K562 (cell line): Measurements from ENCODE around the gene FAM180B. TPM values are rescaled to one million over a fixed set of nuclear protein-coding genes. Genes with fewer than 3 reads are reported as not detected.

Experiments used
- CHD2 ChIP-seq: IDR thresholded peaks from 2 replicates; pipeline ENCODE4 v1.6.1; 2011; ENCODE audit warnings: low read depth, low read length
- EGR1 ChIP-seq: fragments of 450-650 bp; conservative IDR thresholded peaks from 2 replicates; pipeline ENCODE4 v1.6.1; 2017; ENCODE audit warnings: mild to moderate bottlenecking
- HSF4 ChIP-seq: fragments of 250-450 bp; sonication (Bioruptor Pico); IDR thresholded peaks from 2 replicates; pipeline ENCODE4 v2.1.2; 2022; ENCODE audit warnings: mild to moderate bottlenecking, moderate library complexity, borderline replicate concordance
- MCM3 ChIP-seq: fragments of 450-650 bp; IDR thresholded peaks from 2 replicates; pipeline ENCODE4 v1.6.1; 2016
- NEUROD1 ChIP-seq: fragments of 150-350 bp; IDR thresholded peaks from 2 replicates; pipeline ENCODE4 v1.6.1; 2014; ENCODE audit warnings: borderline replicate concordance, low read length, low read depth; ENCODE audit not compliant: partially characterized antibody
- NFE2 ChIP-seq: IDR thresholded peaks from 2 replicates; pipeline ENCODE4 v1.6.1; 2014; ENCODE audit warnings: antibody characterized with exemption, low read depth
- SMAD1 ChIP-seq: fragments of 150-350 bp; IDR thresholded peaks from 2 replicates; pipeline ENCODE4 v1.6.1; 2014; ENCODE audit warnings: low read length, low read depth; ENCODE audit not compliant: partially characterized antibody
- SMARCA5 ChIP-seq: fragments of 450-650 bp; IDR thresholded peaks from 2 replicates; pipeline ENCODE4 v1.6.1; 2016
- SP1 ChIP-seq: sonication (generic); formaldehyde crosslinking; IDR thresholded peaks from 2 replicates; pipeline ENCODE4 v1.8.1; 2022; ENCODE audit warnings: mild to moderate bottlenecking, missing genetic modification reagents
- ZEB2 ChIP-seq: fragments of 450-650 bp; IDR thresholded peaks from 2 replicates; pipeline ENCODE4 v1.6.1; 2016
- ZNF830 ChIP-seq: fragments of 250-450 bp; sonication (Bioruptor Pico); IDR thresholded peaks from 2 replicates; pipeline ENCODE4 v1.5.0; 2021; ENCODE audit warnings: mild to moderate bottlenecking
- polyA plus RNA-seq, 8 experiments: library from polyadenylated mRNA; depleted of rRNA in 4 of 8; stranded (reverse) in 5 of 8; unstranded in 3 of 8; fragments of >200 nt; fragmentation: Nextera tagmentation in 2 of 8; fragmentation: Illumina TruSeq in 1 of 8; extraction: Ambion mirVana in 2 of 8; extraction: Trizol in 1 of 8; gene quantifications; 2 replicates each; pipeline versions ENCODE4 v1.2.1 to v1.2.3, GENCODE V29; 2011 to 2014; ENCODE audit warnings: inconsistent platforms in 1 of 8, missing spikeins in 1 of 8
- total RNA-seq, 7 experiments: library from RNA; depleted of rRNA in 6 of 7; stranded (reverse); fragments of >200 nt in 6 of 7; fragmentation: Illumina TruSeq in 2 of 7; extraction: Trizol in 2 of 7; gene quantifications; 2 replicates each; pipeline versions ENCODE4 v1.2.1 to v1.2.3, GENCODE V29; 2011 to 2021; ENCODE audit warnings: low replicate concordance in 1 of 7
- TF ChIP-seq, protein P1 (sequence below): fragments of 450-650 bp; IDR thresholded peaks from 2 replicates; pipeline ENCODE4 v1.6.1; 2016; ENCODE audit warnings: antibody characterized with exemption
- TF ChIP-seq, protein P2 (sequence below): sonication (generic); formaldehyde crosslinking; IDR thresholded peaks from 2 replicates; pipeline ENCODE4 v1.8.1; 2023; ENCODE audit warnings: mild to moderate bottlenecking, missing genetic modification reagents

FAM180B gene
- total and polyA plus RNA-seq, 9 of the 15 experiments (the other 6 are each of a cell fraction or from before 2014, with no cell fraction given): 0.05 to 0.14 TPM; not detected in 7

DNA sequence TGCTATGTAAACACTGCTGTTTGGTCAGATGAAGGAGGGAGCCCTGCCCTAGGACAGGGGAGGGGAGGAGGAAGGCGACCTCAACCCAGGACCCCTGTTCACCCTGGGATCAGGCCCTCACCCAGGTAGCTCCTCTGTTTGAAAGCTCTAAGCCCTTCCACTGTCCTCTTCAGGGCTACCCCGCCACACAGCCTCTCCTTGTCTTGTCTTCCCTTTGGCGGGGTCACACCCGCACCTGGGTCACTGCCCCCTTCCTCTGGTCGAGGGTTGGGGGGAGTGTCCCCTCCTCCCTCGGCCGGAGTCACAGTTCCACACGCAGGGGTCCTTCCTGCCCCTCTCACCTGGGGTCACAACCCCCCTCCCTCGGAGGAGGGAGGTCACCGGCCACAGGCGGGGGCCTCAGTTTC is 21.5 kb upstream of the FAM180B start (continued):
- TF ChIP-seq, protein P1, sequence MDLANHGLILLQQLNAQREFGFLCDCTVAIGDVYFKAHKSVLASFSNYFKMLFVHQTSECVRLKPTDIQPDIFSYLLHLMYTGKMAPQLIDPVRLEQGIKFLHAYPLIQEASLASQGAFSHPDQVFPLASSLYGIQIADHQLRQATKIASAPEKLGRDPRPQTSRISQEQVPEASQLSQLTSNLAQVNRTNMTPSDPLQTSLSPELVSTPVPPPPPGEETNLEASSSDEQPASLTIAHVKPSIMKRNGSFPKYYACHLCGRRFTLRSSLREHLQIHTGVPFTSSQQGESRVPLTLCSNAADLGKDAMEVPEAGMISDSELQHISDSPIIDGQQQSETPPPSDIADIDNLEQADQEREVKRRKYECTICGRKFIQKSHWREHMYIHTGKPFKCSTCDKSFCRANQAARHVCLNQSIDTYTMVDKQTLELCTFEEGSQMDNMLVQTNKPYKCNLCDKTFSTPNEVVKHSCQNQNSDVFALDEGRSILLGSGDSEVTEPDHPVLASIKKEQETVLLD: peak; percentile 57; the same call in 1 of the 2 replicates
- TF ChIP-seq SMAD1: no peak
- TF ChIP-seq HSF4 (CRISPR knock-in tag): no peak
- no peak for TF ChIP-seq CHD2
- TF ChIP-seq ZEB2: no peak
- no peak for TF ChIP-seq MCM3
- no peak for TF ChIP-seq SMARCA5
- TF ChIP-seq NEUROD1: no peak
- TF ChIP-seq, protein P2, sequence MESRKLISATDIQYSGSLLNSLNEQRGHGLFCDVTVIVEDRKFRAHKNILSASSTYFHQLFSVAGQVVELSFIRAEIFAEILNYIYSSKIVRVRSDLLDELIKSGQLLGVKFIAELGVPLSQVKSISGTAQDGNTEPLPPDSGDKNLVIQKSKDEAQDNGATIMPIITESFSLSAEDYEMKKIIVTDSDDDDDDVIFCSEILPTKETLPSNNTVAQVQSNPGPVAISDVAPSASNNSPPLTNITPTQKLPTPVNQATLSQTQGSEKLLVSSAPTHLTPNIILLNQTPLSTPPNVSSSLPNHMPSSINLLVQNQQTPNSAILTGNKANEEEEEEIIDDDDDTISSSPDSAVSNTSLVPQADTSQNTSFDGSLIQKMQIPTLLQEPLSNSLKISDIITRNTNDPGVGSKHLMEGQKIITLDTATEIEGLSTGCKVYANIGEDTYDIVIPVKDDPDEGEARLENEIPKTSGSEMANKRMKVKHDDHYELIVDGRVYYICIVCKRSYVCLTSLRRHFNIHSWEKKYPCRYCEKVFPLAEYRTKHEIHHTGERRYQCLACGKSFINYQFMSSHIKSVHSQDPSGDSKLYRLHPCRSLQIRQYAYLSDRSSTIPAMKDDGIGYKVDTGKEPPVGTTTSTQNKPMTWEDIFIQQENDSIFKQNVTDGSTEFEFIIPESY (CRISPR knock-in tag): no peak
- no peak for TF ChIP-seq EGR1
- TF ChIP-seq SP1 (CRISPR knock-in tag): no peak
- no peak for TF ChIP-seq ZNF830 (CRISPR knock-in tag)
- no peak for TF ChIP-seq NFE2
